Panc1 (cell line): ENCODE results near the gene ZNF892. TPM values are rescaled to one million over a fixed set of nuclear protein-coding genes. Genes with fewer than 3 reads are reported as not detected.

ENCODE experiments used
- ATAC-seq: fragments of 200-7000 bp; cut with Tn5 transposase; 2 replicates; pipeline ENCODE4 v1.9.1; 2020; ENCODE audit warnings: mild to moderate bottlenecking, moderate library complexity
- BruUV-seq: library from RNA; stranded (reverse); fragments of 400-500 nt; replicated peaks from 2 replicates; lab custom pipeline; 2021; lab: Mats Ljungman, UMichigan
- CTCF ChIA-PET: fragments of 300-600 bp; sonication (Branson Sonifier 250); formaldehyde crosslinking; loops from one replicate; lab custom pipeline; 2022; ENCODE audit warnings: antibody characterized with exemption; lab: Charles Lee
- POLR2A ChIA-PET: fragments of 300-600 bp; sonication (Branson Sonifier 250); formaldehyde crosslinking; loops from one replicate; lab custom pipeline; 2022; ENCODE audit warnings: antibody characterized with exemption; lab: Charles Lee
- DNase-seq: peaks from one replicate; pipeline ENCODE4 v3.0.0-alpha.2; 2010; ENCODE audit warnings: low read depth, low spot score
- H3K27ac ChIP-seq: 2 replicates; pipeline ENCODE4 v1.5.1; 2011; ENCODE audit warnings: mild to moderate bottlenecking, low read length, inconsistent platforms
- H3K27me3 ChIP-seq: fragments of 200-500 bp; sonication (Bioruptor generic); 2 replicates; pipeline ENCODE4 v1.6.0; 2014; ENCODE audit warnings: low read length, inconsistent platforms; ENCODE audit not compliant: control insufficient read depth, insufficient read depth
- H3K36me3 ChIP-seq: fragments of 200-500 bp; sonication (Bioruptor generic); 2 replicates; pipeline ENCODE4 v1.5.1; 2014; ENCODE audit warnings: inconsistent platforms, mild to moderate bottlenecking, low read length, moderate library complexity; ENCODE audit not compliant: control insufficient read depth, insufficient read depth
- H3K4me1 ChIP-seq: 2 replicates; pipeline ENCODE4 v1.5.1; 2011; ENCODE audit warnings: inconsistent platforms, mild to moderate bottlenecking, low read length, moderate library complexity; ENCODE audit not compliant: control insufficient read depth, insufficient read depth
- H3K4me3 ChIP-seq, 2 experiments: 2 replicates each; pipeline ENCODE4 v1.5.1; 2011 to 2012; ENCODE audit warnings: low read depth in 2 of 2, low read length in 2 of 2, mild to moderate bottlenecking in 2 of 2, inconsistent platforms in 1 of 2, moderate library complexity in 1 of 2
- H3K9me3 ChIP-seq: fragments of 200-500 bp; sonication (Bioruptor generic); 2 replicates; pipeline ENCODE4 v1.5.1; 2014; ENCODE audit warnings: low read depth, mild to moderate bottlenecking, inconsistent platforms, low read length, moderate library complexity; ENCODE audit not compliant: control insufficient read depth, insufficient read depth
- POLR2AphosphoS5 ChIP-seq: IDR thresholded peaks from 2 replicates; pipeline ENCODE4 v1.6.1; 2012; ENCODE audit warnings: mild to moderate bottlenecking, low read depth, low read length, moderate library complexity
- SIN3A ChIP-seq: IDR thresholded peaks from 2 replicates; pipeline ENCODE4 v1.6.1; 2012; ENCODE audit warnings: low read depth, mild to moderate bottlenecking, low read length, moderate library complexity, borderline replicate concordance; ENCODE audit not compliant: insufficient read depth
- TCF7L2 ChIP-seq: IDR thresholded peaks from 2 replicates; pipeline ENCODE4 v1.6.1; 2011; ENCODE audit warnings: mild to moderate bottlenecking, low read depth, low read length, inconsistent platforms
- in situ Hi-C: cut with HindIII; loops from 2 replicates; pipeline ENCODE4 v1.10.0; 2016; ENCODE audit warnings: low sequenced_read_pairs, low pct_unique_long_range_greater_than_20kb
- intact Hi-C: fragments of 100-400 bp; cut with micrococcal nuclease; formaldehyde crosslinking; loops from one replicate; pipeline ENCODE4 v1.10.0; 2022; ENCODE audit not compliant: unreplicated experiment
- total RNA-seq: library from RNA; stranded (reverse); gene quantifications from one replicate; pipeline ENCODE4 v1.2.1, GENCODE V29; 2021; ENCODE audit not compliant: unreplicated experiment
- TF ChIP-seq, protein P1 (sequence below), 2 experiments: IDR thresholded peaks; 2 replicates each; pipeline ENCODE4 v1.6.1; 2011 to 2012; ENCODE audit warnings: low read depth in 2 of 2, control low read depth in 1 of 2, low read length in 1 of 2, mild to moderate bottlenecking in 1 of 2, moderate library complexity in 1 of 2; ENCODE audit not compliant: insufficient read depth in 1 of 2
- TF ChIP-seq, protein P2 (sequence below): fragments of 450-650 bp; IDR thresholded peaks from 2 replicates; pipeline ENCODE4 v1.5.1; 2017; ENCODE audit warnings: mild to moderate bottlenecking

The ZNF892 gene
- total RNA-seq, 1 experiment from 2014 or later: 8.1 TPM

DNA sequence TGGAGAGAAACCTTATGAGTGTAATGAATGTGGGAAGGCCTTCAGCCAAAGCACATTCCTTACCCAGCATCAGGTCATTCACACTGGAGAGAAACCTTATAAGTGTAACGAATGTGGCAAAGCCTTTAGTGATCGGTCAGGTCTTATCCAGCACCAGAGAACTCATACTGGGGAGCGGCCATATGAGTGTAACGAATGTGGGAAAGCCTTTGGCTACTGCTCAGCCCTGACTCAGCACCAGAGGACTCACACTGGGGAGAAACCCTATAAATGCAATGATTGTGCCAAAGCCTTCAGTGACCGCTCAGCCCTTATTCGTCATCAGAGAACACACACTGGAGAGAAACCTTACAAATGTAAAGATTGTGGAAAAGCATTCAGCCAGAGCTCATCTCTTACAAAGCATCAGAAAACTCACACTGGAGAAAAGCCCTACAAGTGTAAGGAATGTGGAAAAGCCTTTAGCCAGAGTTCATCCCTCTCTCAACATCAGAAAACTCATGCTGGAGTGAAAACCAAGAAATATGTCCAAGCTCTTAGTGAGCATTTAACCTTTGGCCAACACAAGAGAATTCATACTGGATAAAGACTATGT lies 7.8 kb downstream of the ZNF892 start:
- intact Hi-C loops: no loop called here
- ATAC-seq: no peak
- Histone ChIP-seq H3K27ac (no peak overlapping the region), H3K36me3 (peaks cover 6% of the 10 kb centered on the region), H3K27me3 (no peaks in the 10 kb centered on the region), H3K9me3 (peaks cover 85% of the 10 kb centered on the region), H3K4me1 (no peaks in the 10 kb centered on the region), H3K4me3 (no peak overlapping the region)
- no TSS peak for BruUV-seq
- TF ChIP-seq TCF7L2: no peak
- TF ChIP-seq, protein P1, sequence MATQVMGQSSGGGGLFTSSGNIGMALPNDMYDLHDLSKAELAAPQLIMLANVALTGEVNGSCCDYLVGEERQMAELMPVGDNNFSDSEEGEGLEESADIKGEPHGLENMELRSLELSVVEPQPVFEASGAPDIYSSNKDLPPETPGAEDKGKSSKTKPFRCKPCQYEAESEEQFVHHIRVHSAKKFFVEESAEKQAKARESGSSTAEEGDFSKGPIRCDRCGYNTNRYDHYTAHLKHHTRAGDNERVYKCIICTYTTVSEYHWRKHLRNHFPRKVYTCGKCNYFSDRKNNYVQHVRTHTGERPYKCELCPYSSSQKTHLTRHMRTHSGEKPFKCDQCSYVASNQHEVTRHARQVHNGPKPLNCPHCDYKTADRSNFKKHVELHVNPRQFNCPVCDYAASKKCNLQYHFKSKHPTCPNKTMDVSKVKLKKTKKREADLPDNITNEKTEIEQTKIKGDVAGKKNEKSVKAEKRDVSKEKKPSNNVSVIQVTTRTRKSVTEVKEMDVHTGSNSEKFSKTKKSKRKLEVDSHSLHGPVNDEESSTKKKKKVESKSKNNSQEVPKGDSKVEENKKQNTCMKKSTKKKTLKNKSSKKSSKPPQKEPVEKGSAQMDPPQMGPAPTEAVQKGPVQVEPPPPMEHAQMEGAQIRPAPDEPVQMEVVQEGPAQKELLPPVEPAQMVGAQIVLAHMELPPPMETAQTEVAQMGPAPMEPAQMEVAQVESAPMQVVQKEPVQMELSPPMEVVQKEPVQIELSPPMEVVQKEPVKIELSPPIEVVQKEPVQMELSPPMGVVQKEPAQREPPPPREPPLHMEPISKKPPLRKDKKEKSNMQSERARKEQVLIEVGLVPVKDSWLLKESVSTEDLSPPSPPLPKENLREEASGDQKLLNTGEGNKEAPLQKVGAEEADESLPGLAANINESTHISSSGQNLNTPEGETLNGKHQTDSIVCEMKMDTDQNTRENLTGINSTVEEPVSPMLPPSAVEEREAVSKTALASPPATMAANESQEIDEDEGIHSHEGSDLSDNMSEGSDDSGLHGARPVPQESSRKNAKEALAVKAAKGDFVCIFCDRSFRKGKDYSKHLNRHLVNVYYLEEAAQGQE (IDR thresholded peaks at IDR 0.05; ENCODE audit: insufficient read depth in 1 of 2, low read depth in 2 of 2, low read length in 1 of 2): no peak
- no peak for TF ChIP-seq SIN3A
- TF ChIP-seq, protein P2, sequence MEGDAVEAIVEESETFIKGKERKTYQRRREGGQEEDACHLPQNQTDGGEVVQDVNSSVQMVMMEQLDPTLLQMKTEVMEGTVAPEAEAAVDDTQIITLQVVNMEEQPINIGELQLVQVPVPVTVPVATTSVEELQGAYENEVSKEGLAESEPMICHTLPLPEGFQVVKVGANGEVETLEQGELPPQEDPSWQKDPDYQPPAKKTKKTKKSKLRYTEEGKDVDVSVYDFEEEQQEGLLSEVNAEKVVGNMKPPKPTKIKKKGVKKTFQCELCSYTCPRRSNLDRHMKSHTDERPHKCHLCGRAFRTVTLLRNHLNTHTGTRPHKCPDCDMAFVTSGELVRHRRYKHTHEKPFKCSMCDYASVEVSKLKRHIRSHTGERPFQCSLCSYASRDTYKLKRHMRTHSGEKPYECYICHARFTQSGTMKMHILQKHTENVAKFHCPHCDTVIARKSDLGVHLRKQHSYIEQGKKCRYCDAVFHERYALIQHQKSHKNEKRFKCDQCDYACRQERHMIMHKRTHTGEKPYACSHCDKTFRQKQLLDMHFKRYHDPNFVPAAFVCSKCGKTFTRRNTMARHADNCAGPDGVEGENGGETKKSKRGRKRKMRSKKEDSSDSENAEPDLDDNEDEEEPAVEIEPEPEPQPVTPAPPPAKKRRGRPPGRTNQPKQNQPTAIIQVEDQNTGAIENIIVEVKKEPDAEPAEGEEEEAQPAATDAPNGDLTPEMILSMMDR: no peak
- no peak for TF ChIP-seq POLR2AphosphoS5
- DNase-seq: no peak
- CTCF ChIA-PET: no interaction called here
- in situ Hi-C loops: no loop called here
- POLR2A ChIA-PET: no interaction called here

DNA sequence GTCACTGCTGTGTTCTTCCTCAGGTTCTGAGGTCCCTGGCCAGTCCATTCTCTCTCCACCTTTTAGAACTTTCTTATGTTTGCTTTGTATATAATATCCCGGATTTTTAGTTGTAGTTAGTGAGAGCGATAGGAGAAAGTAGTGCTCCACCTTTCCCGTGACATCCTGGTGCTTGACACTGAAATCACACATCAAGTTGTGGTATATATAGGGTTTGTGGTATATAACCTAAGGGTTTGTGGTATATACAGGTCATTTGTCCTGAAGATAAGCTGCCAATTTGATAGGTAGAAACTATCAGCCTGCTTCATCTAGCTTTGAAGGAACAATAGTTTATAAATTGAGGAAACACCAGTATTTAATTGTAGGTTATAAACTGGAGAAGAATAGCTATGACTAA lies 13.1 kb downstream of the ZNF892 start:
- ATAC-seq: no peak
- in situ Hi-C loops: no loop called here
- Histone ChIP-seq H3K36me3 (no peaks in the 10 kb centered on the region), H3K27me3 (no peaks in the 10 kb centered on the region), H3K27ac (no peak overlapping the region), H3K9me3 (peaks cover 59% of the 10 kb centered on the region), H3K4me3 (no peak overlapping the region), H3K4me1 (no peaks in the 10 kb centered on the region)
- no peak for TF ChIP-seq SIN3A
- no peak for TF ChIP-seq POLR2AphosphoS5
- TF ChIP-seq, protein P2: no peak
- TF ChIP-seq TCF7L2: no peak
- TF ChIP-seq, protein P1 (IDR thresholded peaks at IDR 0.05; ENCODE audit: insufficient read depth in 1 of 2, low read depth in 2 of 2, low read length in 1 of 2): no peak
- no peak for DNase-seq
- ChIA-PET POLR2A (no interaction called here), CTCF (no interaction called here)
- BruUV-seq: TSS peak; percentile 42
- intact Hi-C loops: no loop called here
